Measurements from ENCODE around the gene SPAG7.

SPAG7 gene

DNA sequence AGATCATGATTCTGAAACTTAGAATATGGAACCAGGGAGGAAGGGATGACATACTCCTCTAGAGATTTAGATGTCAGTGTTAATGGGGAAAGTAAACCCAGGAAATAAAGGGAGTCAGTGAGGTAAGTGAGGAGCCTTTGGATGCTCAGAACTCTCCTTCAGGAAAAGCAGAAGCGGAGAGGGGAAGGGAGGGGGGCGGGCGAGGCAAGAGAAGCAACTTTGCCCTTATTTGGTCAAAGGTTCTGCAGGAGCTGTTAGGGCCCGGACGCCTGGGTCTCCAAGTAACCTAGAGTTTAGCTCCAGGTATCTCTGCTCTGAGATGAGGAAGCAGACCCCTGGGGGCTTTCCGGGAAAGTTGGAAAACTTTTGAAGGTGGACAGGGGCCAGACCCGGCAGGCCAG is 20.6 kb downstream of the SPAG7 start:
- H3K36me3 ChIP-seq = peaks cover 59% of the 10 kb centered on the region

GRCh38 chr17:4946312-4946976 is 21.2 kb downstream of the SPAG7 start:
- Histone ChIP-seq H3K36me3 (peaks cover 65% of the 10 kb centered on the region), H3K9me3 (ENCODE audit: severe bottlenecking) (no peaks in the 10 kb centered on the region), H3K4me3 (ENCODE audit: low read depth, low read length) (peak overlapping the region; percentile 96), H3K27ac (peak overlapping the region; percentile 60), H3K27me3 (ENCODE audit: insufficient read depth, low read depth, severe bottlenecking) (no peaks in the 10 kb centered on the region)
- TF ChIP-seq, protein P1, sequence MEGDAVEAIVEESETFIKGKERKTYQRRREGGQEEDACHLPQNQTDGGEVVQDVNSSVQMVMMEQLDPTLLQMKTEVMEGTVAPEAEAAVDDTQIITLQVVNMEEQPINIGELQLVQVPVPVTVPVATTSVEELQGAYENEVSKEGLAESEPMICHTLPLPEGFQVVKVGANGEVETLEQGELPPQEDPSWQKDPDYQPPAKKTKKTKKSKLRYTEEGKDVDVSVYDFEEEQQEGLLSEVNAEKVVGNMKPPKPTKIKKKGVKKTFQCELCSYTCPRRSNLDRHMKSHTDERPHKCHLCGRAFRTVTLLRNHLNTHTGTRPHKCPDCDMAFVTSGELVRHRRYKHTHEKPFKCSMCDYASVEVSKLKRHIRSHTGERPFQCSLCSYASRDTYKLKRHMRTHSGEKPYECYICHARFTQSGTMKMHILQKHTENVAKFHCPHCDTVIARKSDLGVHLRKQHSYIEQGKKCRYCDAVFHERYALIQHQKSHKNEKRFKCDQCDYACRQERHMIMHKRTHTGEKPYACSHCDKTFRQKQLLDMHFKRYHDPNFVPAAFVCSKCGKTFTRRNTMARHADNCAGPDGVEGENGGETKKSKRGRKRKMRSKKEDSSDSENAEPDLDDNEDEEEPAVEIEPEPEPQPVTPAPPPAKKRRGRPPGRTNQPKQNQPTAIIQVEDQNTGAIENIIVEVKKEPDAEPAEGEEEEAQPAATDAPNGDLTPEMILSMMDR (IDR thresholded peaks at IDR 0.05; ENCODE audit: low read depth, low read length) = no peak
- DNase-seq = no peak

More for the DNA sequence above, 20.6 kb downstream of the SPAG7 start:
- DNase-seq = no peak
- Histone ChIP-seq H3K9me3 (ENCODE audit: severe bottlenecking) (no peaks in the 10 kb centered on the region), H3K27me3 (ENCODE audit: insufficient read depth, low read depth, severe bottlenecking) (no peaks in the 10 kb centered on the region), H3K27ac (peak overlapping the region; percentile 60), H3K4me3 (ENCODE audit: low read depth, low read length) (peak overlapping the region; percentile 96)
- TF ChIP-seq, protein P1 (IDR thresholded peaks at IDR 0.05; ENCODE audit: low read depth, low read length) = no peak

- H3K36me3 ChIP-seq = peaks cover 65% of the 10 kb centered on the region
- H3K27ac ChIP-seq = no peak overlapping the region
- H3K27me3 ChIP-seq (ENCODE audit: insufficient read depth, low read depth, severe bottlenecking) = no peaks in the 10 kb centered on the region
- H3K4me3 ChIP-seq (ENCODE audit: low read depth, low read length) = no peak overlapping the region
- TF ChIP-seq, protein P1 (IDR thresholded peaks at IDR 0.05; ENCODE audit: low read depth, low read length) = no peak
- DNase-seq = no peak
- H3K9me3 ChIP-seq (ENCODE audit: severe bottlenecking) = no peaks in the 10 kb centered on the region
Observed at GRCh38 chr17:4945944-4946280, 21.7 kb downstream of the SPAG7 start.

DNA sequence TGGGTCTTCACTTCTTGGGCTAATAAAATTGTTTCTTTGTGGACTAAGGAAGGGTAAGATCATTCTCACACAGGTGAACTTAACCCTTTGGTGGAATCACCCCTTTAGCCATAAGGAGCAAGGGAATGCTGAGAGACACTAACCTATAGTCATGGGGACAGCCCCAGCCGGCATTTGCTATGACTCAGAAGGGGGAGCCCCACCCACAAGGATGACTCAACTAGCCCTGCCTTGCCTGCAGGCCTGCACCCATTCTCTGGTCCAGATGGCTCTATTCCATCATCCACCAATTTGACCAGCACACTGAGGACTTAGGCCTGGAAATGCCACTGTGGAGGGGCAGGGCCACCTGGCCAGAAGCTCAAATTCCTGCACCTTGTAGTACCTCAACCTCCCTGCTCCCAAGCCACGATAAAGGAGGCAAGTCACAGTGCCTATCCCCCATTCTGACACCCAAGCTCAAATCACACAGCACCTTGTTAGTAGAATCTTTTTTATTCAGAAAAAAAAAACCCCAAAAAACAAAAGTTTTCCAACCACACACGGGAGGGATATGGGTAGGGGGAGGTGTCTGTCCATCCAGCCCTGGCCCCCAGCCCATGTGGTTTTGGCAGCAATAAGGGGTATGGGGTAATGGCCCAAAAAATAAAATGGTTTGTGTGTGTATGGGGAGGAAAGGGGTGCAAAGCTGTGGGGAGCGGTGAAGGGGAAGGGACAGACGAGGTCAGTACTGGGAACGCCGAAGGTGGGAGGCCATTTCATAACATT is 22.3 kb downstream of the SPAG7 start:
- DNase-seq = peak; percentile 50
- TF ChIP-seq, protein P1 (IDR thresholded peaks at IDR 0.05; ENCODE audit: low read depth, low read length) = no peak
- Histone ChIP-seq H3K36me3 (peaks cover 65% of the 10 kb centered on the region), H3K27ac (no peak overlapping the region), H3K9me3 (ENCODE audit: severe bottlenecking) (no peaks in the 10 kb centered on the region), H3K27me3 (ENCODE audit: insufficient read depth, low read depth, severe bottlenecking) (no peaks in the 10 kb centered on the region), H3K4me3 (ENCODE audit: low read depth, low read length) (no peak overlapping the region)

GRCh38 chr17:4944554-4945175 is 23.0 kb downstream of the SPAG7 start:
- Histone ChIP-seq H3K4me3 (ENCODE audit: low read depth, low read length) (no peak overlapping the region), H3K36me3 (peaks cover 65% of the 10 kb centered on the region), H3K27ac (no peak overlapping the region), H3K9me3 (ENCODE audit: severe bottlenecking) (no peaks in the 10 kb centered on the region), H3K27me3 (ENCODE audit: insufficient read depth, low read depth, severe bottlenecking) (no peaks in the 10 kb centered on the region)
- TF ChIP-seq, protein P1 (IDR thresholded peaks at IDR 0.05; ENCODE audit: low read depth, low read length) = no peak
- DNase-seq = no peak
